BE2C (cell line): ENCODE results near the gene PGGHG.
"Not testable (repeated sequence)": the region's sequence is repeated elsewhere in the genome, so short reads cannot be mapped to it uniquely, and the experiment has no call there.

Experiments
- DNase-seq: peaks from one replicate; pipeline ENCODE4 v3.0.0-alpha.2; 2020
- H3K27me3 ChIP-seq: fragments of 250-450 bp; sonication (Bioruptor Pico); 2 replicates; pipeline ENCODE4 v1.5.1; 2020; ENCODE audit warnings: mild to moderate bottlenecking
- H3K36me3 ChIP-seq: fragments of 250-450 bp; sonication (Bioruptor Pico); 2 replicates; pipeline ENCODE4 v1.5.1; 2020; ENCODE audit warnings: mild to moderate bottlenecking
- H3K4me1 ChIP-seq: fragments of 250-450 bp; sonication (Bioruptor Pico); 2 replicates; pipeline ENCODE4 v1.5.1; 2020
- H3K4me3 ChIP-seq: 2 replicates; pipeline ENCODE4 v1.5.1; 2011; ENCODE audit warnings: low read depth, low read length
- H3K9me3 ChIP-seq: fragments of 250-450 bp; sonication (Bioruptor Pico); 2 replicates; pipeline ENCODE4 v1.5.1; 2020
- TF ChIP-seq, protein P1 (sequence below): IDR thresholded peaks from 2 replicates; pipeline ENCODE4 v1.5.1; 2012; ENCODE audit warnings: mild to moderate bottlenecking, low read depth, low read length

PGGHG gene

DNA sequence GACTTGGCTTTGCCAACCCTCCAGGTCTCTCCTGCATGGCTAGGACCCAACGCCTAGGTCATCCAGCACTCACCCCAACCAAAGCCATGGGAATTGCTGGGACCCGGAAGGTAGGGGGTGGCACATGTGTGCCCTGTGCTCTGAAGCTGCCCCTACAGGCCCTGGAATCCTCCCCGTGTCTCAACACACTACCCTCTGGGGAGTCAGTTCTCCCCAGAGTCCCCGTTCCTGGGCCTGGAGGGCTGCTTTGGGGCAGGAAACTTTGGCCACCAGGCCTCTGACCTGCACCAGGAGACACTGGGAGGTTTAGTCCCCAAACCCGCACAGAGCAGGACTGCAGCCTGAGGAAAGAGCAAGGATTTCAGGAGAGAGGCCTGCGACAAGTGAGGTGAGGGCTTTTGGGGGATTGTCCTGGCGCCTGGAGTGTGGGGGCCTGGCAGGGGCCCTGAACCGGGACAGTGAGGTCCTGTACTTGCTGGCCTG, 24.4 kb downstream of the PGGHG start:
- DNase-seq = no peak
- Histone ChIP-seq H3K36me3 (no peaks in the 10 kb centered on the region), H3K27me3 (peaks cover 5% of the 10 kb centered on the region), H3K9me3 (no peaks in the 10 kb centered on the region), H3K4me3 (no peak overlapping the region), H3K4me1 (no peaks in the 10 kb centered on the region)
- TF ChIP-seq, protein P1, sequence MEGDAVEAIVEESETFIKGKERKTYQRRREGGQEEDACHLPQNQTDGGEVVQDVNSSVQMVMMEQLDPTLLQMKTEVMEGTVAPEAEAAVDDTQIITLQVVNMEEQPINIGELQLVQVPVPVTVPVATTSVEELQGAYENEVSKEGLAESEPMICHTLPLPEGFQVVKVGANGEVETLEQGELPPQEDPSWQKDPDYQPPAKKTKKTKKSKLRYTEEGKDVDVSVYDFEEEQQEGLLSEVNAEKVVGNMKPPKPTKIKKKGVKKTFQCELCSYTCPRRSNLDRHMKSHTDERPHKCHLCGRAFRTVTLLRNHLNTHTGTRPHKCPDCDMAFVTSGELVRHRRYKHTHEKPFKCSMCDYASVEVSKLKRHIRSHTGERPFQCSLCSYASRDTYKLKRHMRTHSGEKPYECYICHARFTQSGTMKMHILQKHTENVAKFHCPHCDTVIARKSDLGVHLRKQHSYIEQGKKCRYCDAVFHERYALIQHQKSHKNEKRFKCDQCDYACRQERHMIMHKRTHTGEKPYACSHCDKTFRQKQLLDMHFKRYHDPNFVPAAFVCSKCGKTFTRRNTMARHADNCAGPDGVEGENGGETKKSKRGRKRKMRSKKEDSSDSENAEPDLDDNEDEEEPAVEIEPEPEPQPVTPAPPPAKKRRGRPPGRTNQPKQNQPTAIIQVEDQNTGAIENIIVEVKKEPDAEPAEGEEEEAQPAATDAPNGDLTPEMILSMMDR = no peak

DNA sequence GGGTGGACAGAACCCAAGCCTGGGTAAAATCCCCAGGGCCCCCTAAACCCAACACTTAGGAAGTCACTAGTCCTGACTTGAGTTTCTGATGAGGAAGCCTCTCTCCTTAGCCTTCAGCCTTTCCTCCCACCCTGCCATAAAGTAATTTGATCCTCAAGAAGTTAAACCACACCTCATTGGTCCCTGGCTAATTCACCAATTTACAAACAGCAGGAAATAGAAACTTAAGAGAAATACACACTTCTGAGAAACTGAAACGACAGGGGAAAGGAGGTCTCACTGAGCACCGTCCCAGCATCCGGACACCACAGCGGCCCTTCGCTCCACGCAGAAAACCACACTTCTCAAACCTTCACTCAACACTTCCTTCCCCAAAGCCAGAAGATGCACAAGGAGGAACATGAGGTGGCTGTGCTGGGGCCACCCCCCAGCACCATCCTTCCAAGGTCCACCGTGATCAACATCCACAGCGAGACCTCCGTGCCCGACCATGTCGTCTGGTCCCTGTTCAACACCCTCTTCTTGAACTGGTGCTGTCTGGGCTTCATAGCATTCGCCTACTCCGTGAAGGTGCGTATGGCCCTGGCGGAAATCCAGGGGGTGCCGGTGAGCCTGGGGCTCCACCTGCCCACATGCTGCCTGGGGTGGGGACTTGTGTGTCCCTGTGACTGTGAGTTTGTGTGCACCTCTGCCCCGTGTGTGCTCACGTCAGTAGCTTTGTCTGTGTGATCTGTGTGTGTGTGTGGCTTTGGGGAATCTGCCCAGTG, 25.0 kb downstream of the PGGHG start, which contains the start of gene IFITM1:
TSS of gene IFITM1 (plus strand) at position 254 of the 767 bp plus-strand sequence. CDS start at position 385, 131 bp downstream.
- no peaks in the 10 kb centered on the region for H3K4me1 ChIP-seq
- no peak for DNase-seq
- H3K36me3 ChIP-seq = no peaks in the 10 kb centered on the region
- H3K4me3 ChIP-seq = no peak within 1 kb of the TSS
- TF ChIP-seq, protein P1 = no peak
- H3K9me3 ChIP-seq = no peaks in the 10 kb centered on the region
- H3K27me3 ChIP-seq = peaks cover 5% of the 10 kb centered on the region

DNA sequence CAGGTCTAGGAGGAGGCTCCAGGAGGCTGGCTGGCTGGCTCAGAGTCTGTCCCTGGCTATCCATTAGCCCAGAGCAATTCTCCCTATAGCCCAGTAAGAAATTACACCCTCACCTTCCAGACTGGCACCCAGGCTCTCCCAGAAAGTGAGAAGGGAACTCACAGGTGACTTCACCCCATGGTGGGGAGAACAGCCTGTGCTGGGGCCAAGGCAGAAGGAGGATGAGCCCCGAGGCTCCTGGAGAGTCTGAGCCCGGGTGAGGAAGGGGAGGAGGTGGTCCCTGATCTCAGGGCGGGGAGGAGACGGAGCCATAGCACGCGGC, 25.6 kb downstream of the PGGHG start:
- not testable (repeated sequence) for H3K4me3 ChIP-seq, H3K9me3 ChIP-seq, DNase-seq, H3K27me3 ChIP-seq, H3K4me1 ChIP-seq, H3K36me3 ChIP-seq

DNA sequence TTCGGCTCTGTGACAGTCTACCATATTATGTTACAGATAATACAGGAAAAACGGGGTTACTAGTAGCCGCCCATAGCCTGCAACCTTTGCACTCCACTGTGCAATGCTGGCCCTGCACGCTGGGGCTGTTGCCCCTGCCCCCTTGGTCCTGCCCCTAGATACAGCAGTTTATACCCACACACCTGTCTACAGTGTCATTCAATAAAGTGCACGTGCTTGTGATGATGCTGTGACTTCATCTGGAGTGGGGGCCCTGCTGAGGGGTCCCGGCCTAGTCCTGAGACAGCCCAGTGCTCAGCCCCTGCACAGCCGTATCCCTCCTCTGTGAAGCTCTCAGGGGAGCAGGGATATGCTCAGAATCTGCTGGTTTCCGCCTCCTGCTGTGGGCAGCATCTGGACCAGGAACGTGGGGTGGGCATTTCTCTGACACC, 26.1 kb downstream of the PGGHG start:
- Histone ChIP-seq H3K4me1 (no peaks in the 10 kb centered on the region), H3K9me3 (no peaks in the 10 kb centered on the region), H3K27me3 (peaks cover 5% of the 10 kb centered on the region), H3K4me3 (no peak overlapping the region), H3K36me3 (no peaks in the 10 kb centered on the region)
- TF ChIP-seq, protein P1 = no peak
- no peak for DNase-seq

DNA sequence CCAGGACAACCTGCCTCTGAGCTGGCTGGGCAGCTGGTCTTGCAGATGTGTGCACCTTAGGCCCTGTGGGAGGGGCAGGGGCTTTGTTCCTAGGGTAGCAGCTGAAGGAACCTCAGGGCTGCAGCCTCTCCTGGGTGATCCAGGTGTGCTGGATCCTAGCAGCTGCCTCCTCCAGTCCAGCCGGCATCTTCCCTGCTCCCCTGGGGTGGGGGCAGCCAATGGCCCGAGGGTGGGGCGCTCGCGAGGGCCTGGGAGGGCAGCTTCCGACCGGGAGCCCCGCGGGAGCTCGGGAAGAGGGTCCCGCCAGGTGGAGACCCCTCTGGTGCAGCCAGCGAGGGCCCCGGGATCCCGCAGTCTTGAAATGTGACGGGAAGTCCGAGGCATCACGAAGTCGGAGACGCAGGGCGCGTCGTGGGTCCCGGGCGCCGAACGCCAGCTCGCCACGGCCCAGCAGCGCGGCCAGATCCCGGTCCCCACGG, 26.6 kb downstream of the PGGHG start:
- H3K4me3 ChIP-seq = no peak overlapping the region
- peaks cover 5% of the 10 kb centered on the region for H3K27me3 ChIP-seq
- H3K36me3 ChIP-seq = no peaks in the 10 kb centered on the region
- TF ChIP-seq, protein P1 = no peak
- no peaks in the 10 kb centered on the region for H3K9me3 ChIP-seq
- H3K4me1 ChIP-seq = no peaks in the 10 kb centered on the region
- no peak for DNase-seq

DNA sequence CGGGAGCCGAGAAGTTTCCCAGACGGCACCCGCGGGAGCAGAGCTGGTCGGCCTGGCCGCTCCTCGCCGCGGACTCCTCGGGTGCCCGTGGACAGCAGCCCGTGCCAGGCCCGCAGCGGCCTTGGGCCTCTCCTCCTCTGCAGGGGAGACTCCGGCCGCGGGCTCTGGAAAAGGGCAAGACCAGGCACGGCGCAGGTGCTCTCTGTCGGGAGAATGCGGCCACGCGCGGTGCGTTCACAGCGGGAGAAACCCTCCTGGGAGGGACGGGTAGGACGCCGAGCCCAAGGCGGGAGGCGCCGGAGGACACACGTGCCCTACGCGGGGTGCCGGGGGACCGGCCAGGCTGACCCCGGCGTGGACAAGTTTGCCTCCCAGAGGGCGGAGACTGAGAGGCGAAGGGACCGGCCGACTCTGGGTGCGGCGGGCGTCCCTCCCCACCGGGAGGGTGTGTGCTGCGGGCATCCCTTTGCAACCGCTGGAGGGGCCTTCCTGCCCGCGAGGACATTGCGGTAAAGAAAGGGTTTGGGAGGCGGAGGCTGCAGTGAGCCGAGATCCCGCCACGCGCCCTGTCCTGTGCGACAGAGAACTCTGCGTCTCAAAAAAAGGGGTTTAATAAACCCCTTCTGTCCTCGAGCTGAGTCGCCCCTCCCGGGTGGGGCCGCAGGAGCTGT, 27.2 kb downstream of the PGGHG start:
- no peak for DNase-seq
- no peak overlapping the region for H3K4me3 ChIP-seq
- peaks cover 5% of the 10 kb centered on the region for H3K27me3 ChIP-seq
- no peaks in the 10 kb centered on the region for H3K36me3 ChIP-seq
- H3K9me3 ChIP-seq = no peaks in the 10 kb centered on the region
- TF ChIP-seq, protein P1 = no peak
- H3K4me1 ChIP-seq = no peaks in the 10 kb centered on the region
